Chondrocyte (in vitro differentiated cells): ENCODE measurements around the gene GPC6. TPM values are rescaled to one million over a fixed set of nuclear protein-coding genes. Genes with fewer than 3 reads are reported as not detected.
A peak's percentile ranks its signal among the peaks of the same experiment; 100 is the strongest.

Experiments
- DNase-seq: peaks from one replicate; pipeline ENCODE4 v3.0.0; 2021; ENCODE audit warnings: mixed read lengths, low spot score
- H3K27ac Mint-ChIP-seq: one replicate; pipeline ENCODE4 v1.8.0; 2021; ENCODE audit warnings: mild to moderate bottlenecking, moderate library complexity, mixed read lengths; ENCODE audit not compliant: unreplicated experiment
- H3K27me3 Mint-ChIP-seq: 2 replicates; pipeline ENCODE4 v1.8.0; 2021; ENCODE audit warnings: low read depth, mixed read lengths
- H3K36me3 Mint-ChIP-seq: 2 replicates; pipeline ENCODE4 v1.8.0; 2021; ENCODE audit warnings: low read depth, mixed read lengths
- H3K4me1 Mint-ChIP-seq: 2 replicates; pipeline ENCODE4 v1.8.0; 2021; ENCODE audit warnings: low read depth, mild to moderate bottlenecking, mixed read lengths
- H3K4me3 Mint-ChIP-seq: one replicate; pipeline ENCODE4 v1.8.0; 2021; ENCODE audit warnings: mild to moderate bottlenecking, moderate library complexity, mixed read lengths; ENCODE audit not compliant: unreplicated experiment
- H3K9me3 Mint-ChIP-seq: 2 replicates; pipeline ENCODE4 v1.8.0; 2021; ENCODE audit warnings: low read depth, mixed read lengths
- CTCF ChIP-seq: fragments of 200-600 bp; sonication (generic); IDR thresholded peaks from 2 replicates; pipeline ENCODE4 v1.5.0; 2021; ENCODE audit warnings: antibody characterized with exemption, mild to moderate bottlenecking, moderate library complexity
- total RNA-seq: library from RNA; stranded (reverse); gene quantifications from 3 replicates; pipeline ENCODE4 v1.2.1, GENCODE V29; 2021

Gene GPC6
- total RNA-seq, 1 donor from 2014 or later, result 76.1 TPM

- Mint-ChIP-seq H3K9me3 (peaks cover under 1% of the 10 kb centered on the region), H3K4me1 (peaks cover 73% of the 10 kb centered on the region), H3K27ac (peak overlapping the region; percentile 78), H3K4me3 (peak overlapping the region; percentile 18), H3K27me3 (no peaks in the 10 kb centered on the region), H3K36me3 (peaks cover 2% of the 10 kb centered on the region)
- DNase-seq, result no peak
- TF ChIP-seq CTCF, result no peak
Observed at GRCh38 chr13:94236132-94236531, 1009.5 kb downstream of the GPC6 start.

GRCh38 chr13:94236872-94237271 lies 1010.3 kb downstream of the GPC6 start:
- Mint-ChIP-seq H3K36me3 (peaks cover 2% of the 10 kb centered on the region), H3K27me3 (no peaks in the 10 kb centered on the region), H3K9me3 (no peaks in the 10 kb centered on the region), H3K27ac (peak overlapping the region; percentile 78), H3K4me1 (peaks cover 70% of the 10 kb centered on the region), H3K4me3 (no peak overlapping the region)
- DNase-seq, result no peak
- TF ChIP-seq CTCF, result no peak

- H3K27me3 Mint-ChIP-seq, result no peaks in the 10 kb centered on the region
- H3K27ac Mint-ChIP-seq, result peak overlapping the region; percentile 79
- no peaks in the 10 kb centered on the region for H3K9me3 Mint-ChIP-seq
- H3K36me3 Mint-ChIP-seq, result peaks cover 2% of the 10 kb centered on the region
- no peak for TF ChIP-seq CTCF
- no peak overlapping the region for H3K4me3 Mint-ChIP-seq
- DNase-seq, result no peak
- peaks cover 60% of the 10 kb centered on the region for H3K4me1 Mint-ChIP-seq
Observed at GRCh38 chr13:94239135-94239534, 1012.5 kb downstream of the GPC6 start.

GRCh38 chr13:94242554-94242953 lies 1015.9 kb downstream of the GPC6 start:
- no peaks in the 10 kb centered on the region for H3K27me3 Mint-ChIP-seq
- no peak for TF ChIP-seq CTCF
- H3K36me3 Mint-ChIP-seq, result peaks cover 13% of the 10 kb centered on the region

GRCh38 chr13:94243551-94243950 lies 1016.9 kb downstream of the GPC6 start:
- DNase-seq, result no peak

More at GRCh38 chr13:94242554-94242953, 1015.9 kb downstream of the GPC6 start:
- Mint-ChIP-seq H3K9me3 (peaks cover 16% of the 10 kb centered on the region), H3K4me1 (peaks cover 36% of the 10 kb centered on the region), H3K4me3 (no peak overlapping the region), H3K27ac (no peak overlapping the region)
- DNase-seq, result no peak

More at GRCh38 chr13:94243551-94243950, 1016.9 kb downstream of the GPC6 start:
- H3K4me1 Mint-ChIP-seq, result peaks cover 37% of the 10 kb centered on the region
- peaks cover 11% of the 10 kb centered on the region for H3K36me3 Mint-ChIP-seq
- no peaks in the 10 kb centered on the region for H3K27me3 Mint-ChIP-seq
- peaks cover 16% of the 10 kb centered on the region for H3K9me3 Mint-ChIP-seq
- no peak overlapping the region for H3K27ac Mint-ChIP-seq
- H3K4me3 Mint-ChIP-seq, result no peak overlapping the region
- TF ChIP-seq CTCF, result no peak
